Fibroblast of peridontal ligament (primary cell): ENCODE measurements around the gene ZNF782.
"Not testable (repeated sequence)": the region's sequence is repeated elsewhere in the genome, so short reads cannot be mapped to it uniquely, and the experiment has no call there.

Source experiments
- DNase-seq: peaks from one replicate; pipeline ENCODE4 v3.0.0-alpha.2; 2010; ENCODE audit errors: extremely low read depth

The ZNF782 gene

GRCh38 chr9:96853781-96854650 lies at the start of gene ZNF782:
Gene ZNF782, minus strand, starts transcription at chr9:96854514. Its CDS starts 2,553 bp downstream, at chr9:96851961.
- peak; percentile 91 for DNase-seq

GRCh38 chr9:96900010-96900409 lies 45.7 kb upstream of the ZNF782 start:
- not testable (repeated sequence) for DNase-seq

- DNase-seq = no peak
Observed at GRCh38 chr9:96892131-96892530, 37.8 kb upstream of the ZNF782 start.

- DNase-seq = no peak
Observed at GRCh38 chr9:96888591-96888990, 34.3 kb upstream of the ZNF782 start.

GRCh38 chr9:96885424-96885823 lies 31.1 kb upstream of the ZNF782 start:
- no peak for DNase-seq

- no peak for DNase-seq
Observed at GRCh38 chr9:96884443-96884842, 30.1 kb upstream of the ZNF782 start.

GRCh38 chr9:96883922-96884321 lies 29.6 kb upstream of the ZNF782 start:
- no peak for DNase-seq

- no peak for DNase-seq
Observed at GRCh38 chr9:96877269-96877668, 23.0 kb upstream of the ZNF782 start.

- DNase-seq = peak; percentile 47
Observed at GRCh38 chr9:96875461-96876142, 21.3 kb upstream of the ZNF782 start.

GRCh38 chr9:96874947-96875460 lies 20.7 kb upstream of the ZNF782 start:
- DNase-seq = no peak

- no peak for DNase-seq
Observed at GRCh38 chr9:96874201-96874785, 20.0 kb upstream of the ZNF782 start.

GRCh38 chr9:96871176-96871575 lies 16.9 kb upstream of the ZNF782 start:
- no peak for DNase-seq

GRCh38 chr9:96868709-96869108 lies 14.4 kb upstream of the ZNF782 start:
- no peak for DNase-seq

- no peak for DNase-seq
Observed at GRCh38 chr9:96867079-96867804, 12.9 kb upstream of the ZNF782 start.

GRCh38 chr9:96865240-96865639 lies 10.9 kb upstream of the ZNF782 start:
- not testable (repeated sequence) for DNase-seq

GRCh38 chr9:96859461-96860198 lies 5.3 kb upstream of the ZNF782 start:
- DNase-seq = peak; percentile 43

- no peak for DNase-seq
Observed at GRCh38 chr9:96858670-96859069, 4.4 kb upstream of the ZNF782 start.

GRCh38 chr9:96858018-96858573 lies 3.8 kb upstream of the ZNF782 start:
- DNase-seq = no peak

GRCh38 chr9:96856363-96857286 lies 2.3 kb upstream of the ZNF782 start:
- peak; percentile 75 for DNase-seq
